GM12873 (cell line): ENCODE results near the gene ATG2A.

Source experiments
- CTCF ChIP-seq: IDR thresholded peaks from 2 replicates; pipeline ENCODE4 v1.5.1; 2012; ENCODE audit warnings: low read depth, mild to moderate bottlenecking, moderate library complexity, low read length, control low read depth; ENCODE audit not compliant: insufficient read depth; ENCODE audit errors: missing control alignments

ATG2A gene

GRCh38 chr11:64870893-64871466 is 46.0 kb downstream of the ATG2A start:
- TF ChIP-seq CTCF = no peak

- no peak for TF ChIP-seq CTCF
These were observed 46.7 kb downstream of the ATG2A start for GRCh38 chr11:64870176-64870892.

GRCh38 chr11:64869571-64870175 is 47.3 kb downstream of the ATG2A start:
- TF ChIP-seq CTCF = peak; percentile 63

GRCh38 chr11:64868904-64869570 is 48.0 kb downstream of the ATG2A start:
- no peak for TF ChIP-seq CTCF

- no peak for TF ChIP-seq CTCF
These were observed 49.1 kb downstream of the ATG2A start for GRCh38 chr11:64867748-64868462.

- TF ChIP-seq CTCF = no peak
These were observed 50.9 kb downstream of the ATG2A start for GRCh38 chr11:64866173-64866491.
